ENCODE data around the gene MMP8. TPM values are rescaled to one million over a fixed set of nuclear protein-coding genes. Genes with fewer than 3 reads are reported as not detected.

Gene MMP8
- total RNA-seq, 1 donor from 2014 or later = not detected

DNA sequence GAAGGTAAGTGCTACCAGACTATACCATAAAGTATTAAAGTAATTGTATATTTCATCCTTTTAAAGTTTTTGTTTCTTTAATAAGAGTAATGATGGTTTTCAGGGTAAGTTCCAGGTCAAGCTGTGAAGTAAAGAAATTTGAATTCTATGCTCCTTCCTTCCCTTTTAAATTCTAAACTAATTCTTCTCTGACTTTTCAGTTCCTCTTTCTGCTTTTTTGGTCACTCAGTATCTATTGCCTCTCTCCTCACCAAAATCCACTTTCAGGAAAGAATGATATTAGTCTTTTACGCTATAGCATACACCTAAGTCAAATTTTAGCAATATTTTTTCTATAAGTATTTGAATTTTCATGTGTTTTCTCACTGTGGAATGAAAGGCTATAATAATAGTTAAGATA lies 8.2 kb downstream of the MMP8 start:
- DNase-seq (ENCODE audit: extremely low spot score, unreplicated experiment) = no peak

GRCh38 chr11:102712137-102712536 lies 12.6 kb downstream of the MMP8 start:
- H3K4me3 Mint-ChIP-seq = no peak overlapping the region
- TF ChIP-seq, protein P1, sequence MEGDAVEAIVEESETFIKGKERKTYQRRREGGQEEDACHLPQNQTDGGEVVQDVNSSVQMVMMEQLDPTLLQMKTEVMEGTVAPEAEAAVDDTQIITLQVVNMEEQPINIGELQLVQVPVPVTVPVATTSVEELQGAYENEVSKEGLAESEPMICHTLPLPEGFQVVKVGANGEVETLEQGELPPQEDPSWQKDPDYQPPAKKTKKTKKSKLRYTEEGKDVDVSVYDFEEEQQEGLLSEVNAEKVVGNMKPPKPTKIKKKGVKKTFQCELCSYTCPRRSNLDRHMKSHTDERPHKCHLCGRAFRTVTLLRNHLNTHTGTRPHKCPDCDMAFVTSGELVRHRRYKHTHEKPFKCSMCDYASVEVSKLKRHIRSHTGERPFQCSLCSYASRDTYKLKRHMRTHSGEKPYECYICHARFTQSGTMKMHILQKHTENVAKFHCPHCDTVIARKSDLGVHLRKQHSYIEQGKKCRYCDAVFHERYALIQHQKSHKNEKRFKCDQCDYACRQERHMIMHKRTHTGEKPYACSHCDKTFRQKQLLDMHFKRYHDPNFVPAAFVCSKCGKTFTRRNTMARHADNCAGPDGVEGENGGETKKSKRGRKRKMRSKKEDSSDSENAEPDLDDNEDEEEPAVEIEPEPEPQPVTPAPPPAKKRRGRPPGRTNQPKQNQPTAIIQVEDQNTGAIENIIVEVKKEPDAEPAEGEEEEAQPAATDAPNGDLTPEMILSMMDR (conservative IDR thresholded peaks at IDR 0.05) = no peak
- H3K36me3 Mint-ChIP-seq = no peaks in the 10 kb centered on the region
- H3K9me3 Mint-ChIP-seq = no peaks in the 10 kb centered on the region
- DNase-seq (ENCODE audit: extremely low spot score, unreplicated experiment) = no peak
- no peaks in the 10 kb centered on the region for H3K27me3 Mint-ChIP-seq
- H3K27ac Mint-ChIP-seq = no peak overlapping the region
- H3K4me1 Mint-ChIP-seq (ENCODE audit: unreplicated experiment) = no peaks in the 10 kb centered on the region

More for the DNA sequence above, 8.2 kb downstream of the MMP8 start:
- Mint-ChIP-seq H3K27ac (no peak overlapping the region), H3K36me3 (no peaks in the 10 kb centered on the region), H3K4me3 (no peak overlapping the region), H3K27me3 (peaks cover 3% of the 10 kb centered on the region), H3K9me3 (no peaks in the 10 kb centered on the region), H3K4me1 (ENCODE audit: unreplicated experiment) (no peaks in the 10 kb centered on the region)
- TF ChIP-seq, protein P1 (conservative IDR thresholded peaks at IDR 0.05) = no peak

GRCh38 chr11:102709201-102709945 lies 15.4 kb downstream of the MMP8 start:
- DNase-seq (ENCODE audit: extremely low spot score, unreplicated experiment) = no peak
- no peaks in the 10 kb centered on the region for H3K36me3 Mint-ChIP-seq
- TF ChIP-seq, protein P1 (conservative IDR thresholded peaks at IDR 0.05) = no peak
- H3K27ac Mint-ChIP-seq = no peak overlapping the region
- no peaks in the 10 kb centered on the region for H3K4me1 Mint-ChIP-seq (ENCODE audit: unreplicated experiment)
- H3K27me3 Mint-ChIP-seq = peaks cover 3% of the 10 kb centered on the region
- H3K9me3 Mint-ChIP-seq = no peaks in the 10 kb centered on the region
- no peak overlapping the region for H3K4me3 Mint-ChIP-seq

- H3K27me3 Mint-ChIP-seq = peaks cover 3% of the 10 kb centered on the region
- no peak overlapping the region for H3K27ac Mint-ChIP-seq
- H3K9me3 Mint-ChIP-seq = no peaks in the 10 kb centered on the region
- H3K4me1 Mint-ChIP-seq (ENCODE audit: unreplicated experiment) = no peaks in the 10 kb centered on the region
- no peak overlapping the region for H3K4me3 Mint-ChIP-seq
- H3K36me3 Mint-ChIP-seq = no peaks in the 10 kb centered on the region
- TF ChIP-seq, protein P1 (conservative IDR thresholded peaks at IDR 0.05) = no peak
- DNase-seq (ENCODE audit: extremely low spot score, unreplicated experiment) = no peak
Measured at GRCh38 chr11:102708654-102709053, 16.1 kb downstream of the MMP8 start.

- H3K4me3 Mint-ChIP-seq = no peak within 1 kb of the TSS
- H3K27me3 Mint-ChIP-seq = peaks cover 3% of the 10 kb centered on the region
- no peak for DNase-seq (ENCODE audit: extremely low spot score, unreplicated experiment)
- H3K27ac Mint-ChIP-seq = no peak within 1 kb of the TSS
- no peaks in the 10 kb centered on the region for H3K9me3 Mint-ChIP-seq
- TF ChIP-seq, protein P1 (conservative IDR thresholded peaks at IDR 0.05) = no peak
- no peaks in the 10 kb centered on the region for H3K36me3 Mint-ChIP-seq
- no peaks in the 10 kb centered on the region for H3K4me1 Mint-ChIP-seq (ENCODE audit: unreplicated experiment)
Measured at GRCh38 chr11:102705626-102706025, 19.1 kb downstream of the MMP8 start, which contains the start of gene MMP27. Gene MMP27 (minus strand): TSS chr11:102705769. CDS start chr11:102705714, 55 bp downstream.

All from type B pancreatic cell (in vitro differentiated cells).